B cell (primary cell): ENCODE results near the gene TGFBR2.

Experiments
- EZH2 ChIP-seq: IDR thresholded peaks from 2 replicates; pipeline ENCODE4 v1.6.1; 2012; ENCODE audit warnings: borderline replicate concordance, low read depth, mild to moderate bottlenecking, moderate library complexity, low read length; ENCODE audit not compliant: insufficient read depth, poor library complexity, severe bottlenecking
- TF ChIP-seq, protein P1 (sequence below): fragments of 200-600 bp; IDR thresholded peaks from one replicate; pipeline ENCODE4 v1.8.0; 2022; ENCODE audit warnings: antibody characterized with exemption, mild to moderate bottlenecking

DNA sequence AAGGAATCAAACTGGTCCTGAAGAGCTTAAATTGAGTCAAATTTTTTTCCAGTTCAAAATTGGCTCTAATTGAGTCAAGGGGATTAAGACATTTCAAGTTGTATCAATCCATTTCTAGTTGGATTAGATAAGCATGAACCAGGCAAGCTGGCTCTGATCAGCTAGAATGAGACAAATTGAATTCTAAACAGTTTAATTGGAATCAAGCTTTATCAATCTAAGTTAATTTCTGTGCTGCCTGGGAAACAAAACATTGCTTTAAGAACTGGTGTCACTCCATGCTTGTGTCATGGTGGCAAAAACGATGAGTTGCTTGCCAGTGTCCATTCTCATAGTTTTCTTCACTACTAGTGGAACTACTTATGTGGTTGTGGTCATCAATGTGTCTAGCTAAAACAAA lies 116.8 kb downstream of the TGFBR2 start:
- TF ChIP-seq, protein P1, sequence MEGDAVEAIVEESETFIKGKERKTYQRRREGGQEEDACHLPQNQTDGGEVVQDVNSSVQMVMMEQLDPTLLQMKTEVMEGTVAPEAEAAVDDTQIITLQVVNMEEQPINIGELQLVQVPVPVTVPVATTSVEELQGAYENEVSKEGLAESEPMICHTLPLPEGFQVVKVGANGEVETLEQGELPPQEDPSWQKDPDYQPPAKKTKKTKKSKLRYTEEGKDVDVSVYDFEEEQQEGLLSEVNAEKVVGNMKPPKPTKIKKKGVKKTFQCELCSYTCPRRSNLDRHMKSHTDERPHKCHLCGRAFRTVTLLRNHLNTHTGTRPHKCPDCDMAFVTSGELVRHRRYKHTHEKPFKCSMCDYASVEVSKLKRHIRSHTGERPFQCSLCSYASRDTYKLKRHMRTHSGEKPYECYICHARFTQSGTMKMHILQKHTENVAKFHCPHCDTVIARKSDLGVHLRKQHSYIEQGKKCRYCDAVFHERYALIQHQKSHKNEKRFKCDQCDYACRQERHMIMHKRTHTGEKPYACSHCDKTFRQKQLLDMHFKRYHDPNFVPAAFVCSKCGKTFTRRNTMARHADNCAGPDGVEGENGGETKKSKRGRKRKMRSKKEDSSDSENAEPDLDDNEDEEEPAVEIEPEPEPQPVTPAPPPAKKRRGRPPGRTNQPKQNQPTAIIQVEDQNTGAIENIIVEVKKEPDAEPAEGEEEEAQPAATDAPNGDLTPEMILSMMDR: no peak
- TF ChIP-seq EZH2: no peak
